ENCODE measurements around the gene SRSF10.
"Not testable (repeated sequence)": the region's sequence is repeated elsewhere in the genome, so short reads cannot be mapped to it uniquely, and the experiment has no call there.

The SRSF10 gene

GRCh38 chr1:23979881-23980727, at the start of gene SRSF10:
SRSF10 (minus strand) TSS chr1:23980327; CDS start chr1:23980255, 72 bp downstream.
- peak; percentile 99 for DNase-seq (ENCODE audit: low spot score)

GRCh38 chr1:24027838-24028468, 47.8 kb upstream of the SRSF10 start:
- DNase-seq (ENCODE audit: low spot score) = peak; percentile 3

- no peak for DNase-seq (ENCODE audit: low spot score)
Measured at GRCh38 chr1:24022581-24023361, 42.6 kb upstream of the SRSF10 start.

- no peak for DNase-seq (ENCODE audit: low spot score)
Measured at GRCh38 chr1:24021403-24022266, 41.5 kb upstream of the SRSF10 start.

- no peak for DNase-seq (ENCODE audit: low spot score)
Measured at GRCh38 chr1:24020470-24020869, 40.3 kb upstream of the SRSF10 start.

- no peak for DNase-seq (ENCODE audit: low spot score)
Measured at GRCh38 chr1:24020025-24020424, 39.9 kb upstream of the SRSF10 start.

GRCh38 chr1:24018611-24019580, 38.8 kb upstream of the SRSF10 start:
- no peak for DNase-seq (ENCODE audit: low spot score)

- DNase-seq (ENCODE audit: low spot score) = no peak
Measured at GRCh38 chr1:24015221-24016210, 35.4 kb upstream of the SRSF10 start.

GRCh38 chr1:24012878-24013277, 32.8 kb upstream of the SRSF10 start:
- DNase-seq (ENCODE audit: low spot score) = not testable (repeated sequence)

- DNase-seq (ENCODE audit: low spot score) = no peak
Measured at GRCh38 chr1:24010650-24011049, 30.5 kb upstream of the SRSF10 start.

GRCh38 chr1:24009406-24009805, 29.3 kb upstream of the SRSF10 start:
- DNase-seq (ENCODE audit: low spot score) = no peak

GRCh38 chr1:24008574-24009184, 28.6 kb upstream of the SRSF10 start:
- DNase-seq (ENCODE audit: low spot score) = not testable (repeated sequence)

GRCh38 chr1:24007079-24007478, 27.0 kb upstream of the SRSF10 start:
- DNase-seq (ENCODE audit: low spot score) = no peak

- no peak for DNase-seq (ENCODE audit: low spot score)
Measured at GRCh38 chr1:24005163-24005562, 25.0 kb upstream of the SRSF10 start.

- DNase-seq (ENCODE audit: low spot score) = no peak
Measured at GRCh38 chr1:24004132-24004531, 24.0 kb upstream of the SRSF10 start.

GRCh38 chr1:24003331-24003972, 23.3 kb upstream of the SRSF10 start:
- DNase-seq (ENCODE audit: low spot score) = no peak

GRCh38 chr1:24002695-24003094, 22.6 kb upstream of the SRSF10 start:
- no peak for DNase-seq (ENCODE audit: low spot score)

GRCh38 chr1:23999156-23999671, 19.1 kb upstream of the SRSF10 start:
- no peak for DNase-seq (ENCODE audit: low spot score)
